ENCODE results near the gene ASB8. TPM values are rescaled to one million over a fixed set of nuclear protein-coding genes. Genes with fewer than 3 reads are reported as not detected.
"Not testable (repeated sequence)": the region's sequence is repeated elsewhere in the genome, so short reads cannot be mapped to it uniquely, and the experiment has no call there.

ASB8 gene
- total RNA-seq, 1 donor from 2014 or later, result 24.8 TPM

- no peaks in the 10 kb centered on the region for H3K27me3 Mint-ChIP-seq (ENCODE audit: low read depth)
- peaks cover 29% of the 10 kb centered on the region for H3K36me3 Mint-ChIP-seq
- H3K9me3 Mint-ChIP-seq, result no peaks in the 10 kb centered on the region
- no peak for DNase-seq (ENCODE audit: low spot score in 2 of 2, unreplicated experiment in 2 of 2)
- no peak for TF ChIP-seq CTCF (IDR thresholded peaks at IDR 0.05; ENCODE audit: unreplicated experiment)
- H3K4me3 Mint-ChIP-seq, result no peak overlapping the region
- peaks cover 9% of the 10 kb centered on the region for H3K4me1 Mint-ChIP-seq
- H3K27ac Mint-ChIP-seq, result no peak overlapping the region
These were observed 31.3 kb downstream of the ASB8 start for GRCh38 chr12:48125985-48126384.

GRCh38 chr12:48125542-48125941 is 31.8 kb downstream of the ASB8 start:
- not testable (repeated sequence) for H3K9me3 Mint-ChIP-seq; DNase-seq (ENCODE audit: low spot score in 2 of 2, unreplicated experiment in 2 of 2); H3K4me3 Mint-ChIP-seq; H3K27ac Mint-ChIP-seq; H3K27me3 Mint-ChIP-seq (ENCODE audit: low read depth)
- peaks cover 13% of the 10 kb centered on the region for H3K4me1 Mint-ChIP-seq
- H3K36me3 Mint-ChIP-seq, result peaks cover 26% of the 10 kb centered on the region

- no peak for DNase-seq (ENCODE audit: low spot score in 2 of 2, unreplicated experiment in 2 of 2)
- H3K9me3 Mint-ChIP-seq, result no peaks in the 10 kb centered on the region
- no peak for TF ChIP-seq CTCF (IDR thresholded peaks at IDR 0.05; ENCODE audit: unreplicated experiment)
- H3K27me3 Mint-ChIP-seq (ENCODE audit: low read depth), result no peaks in the 10 kb centered on the region
- peaks cover 34% of the 10 kb centered on the region for H3K4me1 Mint-ChIP-seq
- no peak overlapping the region for H3K27ac Mint-ChIP-seq
- H3K36me3 Mint-ChIP-seq, result peaks cover 16% of the 10 kb centered on the region
- H3K4me3 Mint-ChIP-seq, result no peak overlapping the region
These were observed 34.1 kb downstream of the ASB8 start for GRCh38 chr12:48123169-48123568.

GRCh38 chr12:48122065-48122834 is 35.1 kb downstream of the ASB8 start:
- peaks cover 13% of the 10 kb centered on the region for H3K36me3 Mint-ChIP-seq
- peaks cover 41% of the 10 kb centered on the region for H3K4me1 Mint-ChIP-seq
- DNase-seq (ENCODE audit: low spot score in 2 of 2, unreplicated experiment in 2 of 2), result no peak
- TF ChIP-seq CTCF (IDR thresholded peaks at IDR 0.05; ENCODE audit: unreplicated experiment), result no peak
- H3K9me3 Mint-ChIP-seq, result no peaks in the 10 kb centered on the region
- no peak overlapping the region for H3K27ac Mint-ChIP-seq
- H3K4me3 Mint-ChIP-seq, result no peak overlapping the region
- H3K27me3 Mint-ChIP-seq (ENCODE audit: low read depth), result no peaks in the 10 kb centered on the region

GRCh38 chr12:48121522-48121921 is 35.8 kb downstream of the ASB8 start:
- Mint-ChIP-seq H3K27ac (no peak overlapping the region), H3K4me1 (peaks cover 41% of the 10 kb centered on the region), H3K27me3 (ENCODE audit: low read depth) (no peaks in the 10 kb centered on the region), H3K4me3 (no peak overlapping the region), H3K36me3 (peaks cover 13% of the 10 kb centered on the region), H3K9me3 (no peaks in the 10 kb centered on the region)
- no peak for DNase-seq (ENCODE audit: low spot score in 2 of 2, unreplicated experiment in 2 of 2)
- no peak for TF ChIP-seq CTCF (IDR thresholded peaks at IDR 0.05; ENCODE audit: unreplicated experiment)

- Mint-ChIP-seq H3K4me3 (peak overlapping the region; percentile 99), H3K36me3 (peaks cover 9% of the 10 kb centered on the region), H3K9me3 (no peaks in the 10 kb centered on the region), H3K27me3 (ENCODE audit: low read depth) (peaks cover 7% of the 10 kb centered on the region), H3K4me1 (peaks cover 41% of the 10 kb centered on the region), H3K27ac (peak overlapping the region; percentile 74)
- TF ChIP-seq CTCF (IDR thresholded peaks at IDR 0.05; ENCODE audit: unreplicated experiment), result no peak
- DNase-seq (ENCODE audit: low spot score in 2 of 2, unreplicated experiment in 2 of 2), result no peak
These were observed 37.5 kb downstream of the ASB8 start for GRCh38 chr12:48119834-48120195.

Measured in mesothelial cell of epicardium (in vitro differentiated cells).